Measurements from ENCODE around the gene ZDBF2. TPM values are rescaled to one million over a fixed set of nuclear protein-coding genes. Genes with fewer than 3 reads are reported as not detected.

Gene ZDBF2
- total and polyA plus RNA-seq, 9 donors, result 5.5 to 15.4 (median 9.5) TPM

GRCh38 chr2:206240327-206240726 lies 34.1 kb upstream of the ZDBF2 start:
- no CpG with 5 or more reads among the region's 3 CpGs for WGBS (ENCODE audit: insufficient coverage)
- Histone ChIP-seq H3K27ac (ENCODE audit: low read length) (no peak overlapping the region), H3K9me3 (replicated peaks; ENCODE audit: control insufficient read depth, low read depth, low read length) (no peaks in the 10 kb centered on the region), H3K36me3 (ENCODE audit: control insufficient read depth, insufficient read depth, low read length) (no peaks in the 10 kb centered on the region), H3K27me3 (ENCODE audit: control insufficient read depth, insufficient read depth, low read length) (no peaks in the 10 kb centered on the region), H3K4me1 (ENCODE audit: control insufficient read depth, insufficient read depth, low read length) (no peaks in the 10 kb centered on the region), H3K4me3 (ENCODE audit: low read length) (no peak overlapping the region)
- peak; percentile 57 for DNase-seq

GRCh38 chr2:206241736-206242135 lies 32.7 kb upstream of the ZDBF2 start:
- Histone ChIP-seq H3K4me3 (ENCODE audit: low read length) (no peak overlapping the region), H3K27me3 (ENCODE audit: control insufficient read depth, insufficient read depth, low read length) (no peaks in the 10 kb centered on the region), H3K4me1 (ENCODE audit: control insufficient read depth, insufficient read depth, low read length) (no peaks in the 10 kb centered on the region), H3K36me3 (ENCODE audit: control insufficient read depth, insufficient read depth, low read length) (no peaks in the 10 kb centered on the region), H3K9me3 (replicated peaks; ENCODE audit: control insufficient read depth, low read depth, low read length) (no peaks in the 10 kb centered on the region), H3K27ac (ENCODE audit: low read length) (no peak overlapping the region)
- DNase-seq, result peak; percentile 39
- WGBS (ENCODE audit: insufficient coverage), result 29% methylated on average over 3 of the region's 4 CpGs

- no peak overlapping the region for H3K27ac ChIP-seq (ENCODE audit: low read length)
- no peaks in the 10 kb centered on the region for H3K9me3 ChIP-seq (replicated peaks; ENCODE audit: control insufficient read depth, low read depth, low read length)
- no CpG with 5 or more reads among the region's 2 CpGs for WGBS (ENCODE audit: insufficient coverage)
- no peak overlapping the region for H3K4me3 ChIP-seq (ENCODE audit: low read length)
- H3K36me3 ChIP-seq (ENCODE audit: control insufficient read depth, insufficient read depth, low read length), result no peaks in the 10 kb centered on the region
- no peak for DNase-seq
- peaks cover 15% of the 10 kb centered on the region for H3K27me3 ChIP-seq (ENCODE audit: control insufficient read depth, insufficient read depth, low read length)
- H3K4me1 ChIP-seq (ENCODE audit: control insufficient read depth, insufficient read depth, low read length), result no peaks in the 10 kb centered on the region
Observed at GRCh38 chr2:206245265-206245672, 29.2 kb upstream of the ZDBF2 start.

- Histone ChIP-seq H3K27ac (ENCODE audit: low read length) (no peak overlapping the region), H3K27me3 (ENCODE audit: control insufficient read depth, insufficient read depth, low read length) (peaks cover 54% of the 10 kb centered on the region), H3K9me3 (replicated peaks; ENCODE audit: control insufficient read depth, low read depth, low read length) (peaks cover 2% of the 10 kb centered on the region), H3K36me3 (ENCODE audit: control insufficient read depth, insufficient read depth, low read length) (no peaks in the 10 kb centered on the region), H3K4me1 (ENCODE audit: control insufficient read depth, insufficient read depth, low read length) (no peaks in the 10 kb centered on the region), H3K4me3 (ENCODE audit: low read length) (no peak overlapping the region)
- DNase-seq, result peak; percentile 24
- WGBS (ENCODE audit: insufficient coverage), result 60% methylated on average over 22 of the region's 45 CpGs
Observed at GRCh38 chr2:206250041-206250897, 24.2 kb upstream of the ZDBF2 start.

- peaks cover 80% of the 10 kb centered on the region for H3K27me3 ChIP-seq (ENCODE audit: control insufficient read depth, insufficient read depth, low read length)
- H3K9me3 ChIP-seq (replicated peaks; ENCODE audit: control insufficient read depth, low read depth, low read length), result peaks cover 2% of the 10 kb centered on the region
- H3K27ac ChIP-seq (ENCODE audit: low read length), result no peak overlapping the region
- no peak for DNase-seq
- H3K4me1 ChIP-seq (ENCODE audit: control insufficient read depth, insufficient read depth, low read length), result no peaks in the 10 kb centered on the region
- H3K4me3 ChIP-seq (ENCODE audit: low read length), result no peak overlapping the region
- WGBS (ENCODE audit: insufficient coverage), result 41% methylated on average over 17 of the region's 20 CpGs
- no peaks in the 10 kb centered on the region for H3K36me3 ChIP-seq (ENCODE audit: control insufficient read depth, insufficient read depth, low read length)
Observed at GRCh38 chr2:206253125-206253776, 21.2 kb upstream of the ZDBF2 start.

GRCh38 chr2:206253777-206254166 lies 20.7 kb upstream of the ZDBF2 start:
- Histone ChIP-seq H3K27me3 (ENCODE audit: control insufficient read depth, insufficient read depth, low read length) (peaks cover 81% of the 10 kb centered on the region), H3K36me3 (ENCODE audit: control insufficient read depth, insufficient read depth, low read length) (no peaks in the 10 kb centered on the region), H3K4me1 (ENCODE audit: control insufficient read depth, insufficient read depth, low read length) (no peaks in the 10 kb centered on the region), H3K9me3 (replicated peaks; ENCODE audit: control insufficient read depth, low read depth, low read length) (peaks cover 2% of the 10 kb centered on the region), H3K4me3 (ENCODE audit: low read length) (no peak overlapping the region), H3K27ac (ENCODE audit: low read length) (no peak overlapping the region)
- no peak for DNase-seq
- WGBS (ENCODE audit: insufficient coverage), result 38% methylated on average over 1 of the region's 5 CpGs

GRCh38 chr2:206255003-206255402 lies 19.5 kb upstream of the ZDBF2 start:
- Histone ChIP-seq H3K27me3 (ENCODE audit: control insufficient read depth, insufficient read depth, low read length) (peaks cover 82% of the 10 kb centered on the region), H3K27ac (ENCODE audit: low read length) (no peak overlapping the region), H3K4me3 (ENCODE audit: low read length) (no peak overlapping the region), H3K9me3 (replicated peaks; ENCODE audit: control insufficient read depth, low read depth, low read length) (peaks cover 2% of the 10 kb centered on the region), H3K4me1 (ENCODE audit: control insufficient read depth, insufficient read depth, low read length) (no peaks in the 10 kb centered on the region), H3K36me3 (ENCODE audit: control insufficient read depth, insufficient read depth, low read length) (no peaks in the 10 kb centered on the region)
- no peak for DNase-seq
- WGBS (ENCODE audit: insufficient coverage), result no CpG with 5 or more reads among the region's 2 CpGs

GRCh38 chr2:206256706-206257205 lies 17.7 kb upstream of the ZDBF2 start:
- 13% methylated on average over 4 of the region's 7 CpGs for WGBS (ENCODE audit: insufficient coverage)
- no peaks in the 10 kb centered on the region for H3K4me1 ChIP-seq (ENCODE audit: control insufficient read depth, insufficient read depth, low read length)
- H3K36me3 ChIP-seq (ENCODE audit: control insufficient read depth, insufficient read depth, low read length), result no peaks in the 10 kb centered on the region
- no peak overlapping the region for H3K27ac ChIP-seq (ENCODE audit: low read length)
- H3K9me3 ChIP-seq (replicated peaks; ENCODE audit: control insufficient read depth, low read depth, low read length), result peaks cover 2% of the 10 kb centered on the region
- DNase-seq, result no peak
- peaks cover 81% of the 10 kb centered on the region for H3K27me3 ChIP-seq (ENCODE audit: control insufficient read depth, insufficient read depth, low read length)
- H3K4me3 ChIP-seq (ENCODE audit: low read length), result no peak overlapping the region

GRCh38 chr2:206257350-206257749 lies 17.1 kb upstream of the ZDBF2 start:
- Histone ChIP-seq H3K4me3 (ENCODE audit: low read length) (no peak overlapping the region), H3K9me3 (replicated peaks; ENCODE audit: control insufficient read depth, low read depth, low read length) (peaks cover 2% of the 10 kb centered on the region), H3K36me3 (ENCODE audit: control insufficient read depth, insufficient read depth, low read length) (no peaks in the 10 kb centered on the region), H3K4me1 (ENCODE audit: control insufficient read depth, insufficient read depth, low read length) (no peaks in the 10 kb centered on the region), H3K27me3 (ENCODE audit: control insufficient read depth, insufficient read depth, low read length) (peaks cover 84% of the 10 kb centered on the region), H3K27ac (ENCODE audit: low read length) (no peak overlapping the region)
- no peak for DNase-seq
- 44% methylated on average over 12 of the region's 14 CpGs for WGBS (ENCODE audit: insufficient coverage)

- H3K36me3 ChIP-seq (ENCODE audit: control insufficient read depth, insufficient read depth, low read length), result no peaks in the 10 kb centered on the region
- DNase-seq, result no peak
- no peaks in the 10 kb centered on the region for H3K4me1 ChIP-seq (ENCODE audit: control insufficient read depth, insufficient read depth, low read length)
- H3K27ac ChIP-seq (ENCODE audit: low read length), result no peak overlapping the region
- 38% methylated on average over 5 of the region's 7 CpGs for WGBS (ENCODE audit: insufficient coverage)
- peaks cover 84% of the 10 kb centered on the region for H3K27me3 ChIP-seq (ENCODE audit: control insufficient read depth, insufficient read depth, low read length)
- H3K4me3 ChIP-seq (ENCODE audit: low read length), result no peak overlapping the region
- peaks cover 2% of the 10 kb centered on the region for H3K9me3 ChIP-seq (replicated peaks; ENCODE audit: control insufficient read depth, low read depth, low read length)
Observed at GRCh38 chr2:206257861-206258260, 16.6 kb upstream of the ZDBF2 start.

Measured in muscle of leg (tissue), 11 donors.